PC-9 (cell line): ENCODE measurements around the gene GNE. TPM values are rescaled to one million over a fixed set of nuclear protein-coding genes. Genes with fewer than 3 reads are reported as not detected.
A peak's percentile ranks its signal among the peaks of the same experiment; 100 is the strongest.
"Not testable (repeated sequence)": the region's sequence is repeated elsewhere in the genome, so short reads cannot be mapped to it uniquely, and the experiment has no call there.

Experiments used
- BruUV-seq: library from RNA; stranded (reverse); fragments of 400-500 nt; replicated peaks from 2 replicates; lab custom pipeline; 2021; lab: Mats Ljungman, UMichigan
- CTCF ChIA-PET: fragments of 300-600 bp; sonication (Branson Sonifier 250); formaldehyde crosslinking; loops from one replicate; lab custom pipeline; 2022; ENCODE audit warnings: antibody characterized with exemption; lab: Charles Lee
- POLR2A ChIA-PET: fragments of 300-600 bp; sonication (Branson Sonifier 250); formaldehyde crosslinking; loops from one replicate; lab custom pipeline; 2022; ENCODE audit warnings: antibody characterized with exemption; ENCODE audit not compliant: unreplicated experiment; lab: Charles Lee
- DNase-seq, 2 experiments: peaks; one replicate each; pipeline versions ENCODE4 v3.0.0 to v3.0.0-alpha.2; 2015 to 2022; ENCODE audit warnings: mixed read lengths in 1 of 2
- H2AFZ ChIP-seq: fragments of 200-600 bp; sonication (generic); 2 replicates; pipeline ENCODE4 v1.8.1; 2017; ENCODE audit warnings: antibody characterized with exemption
- H3F3A ChIP-seq: fragments of 200-600 bp; sonication (generic); 2 replicates; pipeline ENCODE4 v1.8.1; 2017; ENCODE audit warnings: antibody characterized with exemption, mild to moderate bottlenecking, low read depth; ENCODE audit not compliant: insufficient read depth
- H3K27ac ChIP-seq: fragments of 200-600 bp; sonication (generic); 2 replicates; pipeline ENCODE4 v1.6.1; 2016; ENCODE audit warnings: mixed run types
- H3K27me3 ChIP-seq: fragments of 200-600 bp; sonication (generic); 2 replicates; pipeline ENCODE4 v1.6.1; 2016; ENCODE audit warnings: low read depth, mixed run types; ENCODE audit not compliant: insufficient read depth
- H3K36me3 ChIP-seq: fragments of 200-600 bp; sonication (generic); 2 replicates; pipeline ENCODE4 v1.6.1; 2016; ENCODE audit warnings: low read depth, mixed run types
- H3K4me1 ChIP-seq: fragments of 200-600 bp; sonication (generic); replicated peaks from 2 replicates; pipeline ENCODE4 v1.6.1; 2016; ENCODE audit warnings: mixed run types; ENCODE audit not compliant: insufficient read depth
- H3K4me2 ChIP-seq: fragments of 200-600 bp; sonication (generic); 2 replicates; pipeline ENCODE4 v1.6.1; 2017; ENCODE audit warnings: mixed run types
- H3K4me3 ChIP-seq: fragments of 200-600 bp; sonication (generic); 2 replicates; pipeline ENCODE4 v1.6.1; 2016; ENCODE audit warnings: mixed run types
- H3K79me2 ChIP-seq: fragments of 200-600 bp; sonication (generic); 2 replicates; pipeline ENCODE4 v1.6.1; 2017; ENCODE audit warnings: low read depth, mixed run types
- H3K9me2 ChIP-seq: fragments of 200-600 bp; sonication (generic); 2 replicates; pipeline ENCODE4 v1.8.1; 2017; ENCODE audit warnings: mild to moderate bottlenecking; ENCODE audit not compliant: insufficient read depth
- H3K9me3 ChIP-seq: fragments of 200-600 bp; sonication (generic); 2 replicates; pipeline ENCODE4 v1.8.1; 2016; ENCODE audit warnings: low read depth; ENCODE audit not compliant: insufficient read depth
- H4K20me1 ChIP-seq: fragments of 200-600 bp; sonication (generic); 2 replicates; pipeline ENCODE4 v1.8.1; 2017; ENCODE audit not compliant: insufficient read depth
- EZH2 ChIP-seq: fragments of 200-600 bp; sonication (generic); IDR thresholded peaks from 2 replicates; pipeline ENCODE4 v1.8.0; 2017; ENCODE audit warnings: antibody characterized with exemption, low read depth
- intact Hi-C: fragments of 100-400 bp; cut with micrococcal nuclease; formaldehyde crosslinking; loops from one replicate; pipeline ENCODE4 v1.10.0; 2022; ENCODE audit not compliant: unreplicated experiment
- total RNA-seq: library from RNA; stranded (reverse); gene quantifications from 2 replicates; pipeline ENCODE4 v1.2.3, GENCODE V29; 2021
- TF ChIP-seq, protein P1 (sequence below): fragments of 200-600 bp; sonication (generic); conservative IDR thresholded peaks from 2 replicates; pipeline ENCODE4 v1.6.1; 2017; ENCODE audit warnings: mixed run types, antibody characterized with exemption, mild to moderate bottlenecking, moderate library complexity

Gene GNE
- total RNA-seq, 1 experiment from 2014 or later: 23.2 TPM

GRCh38 chr9:36276254-36276653 is 18.0 kb upstream of the GNE start:
- Histone ChIP-seq H3K9me3 (no peaks in the 10 kb centered on the region), H3K36me3 (peaks cover 7% of the 10 kb centered on the region), H3K4me2 (peak overlapping the region; percentile 91), H2AFZ (no peak overlapping the region), H4K20me1 (no peaks in the 10 kb centered on the region), H3F3A (peaks cover 39% of the 10 kb centered on the region), H3K4me3 (peak overlapping the region; percentile 74), H3K27ac (peak overlapping the region; percentile 91), H3K9me2 (no peaks in the 10 kb centered on the region), H3K27me3 (no peaks in the 10 kb centered on the region), H3K79me2 (peaks cover 54% of the 10 kb centered on the region), H3K4me1 (peaks cover 47% of the 10 kb centered on the region)
- TF ChIP-seq, protein P1, sequence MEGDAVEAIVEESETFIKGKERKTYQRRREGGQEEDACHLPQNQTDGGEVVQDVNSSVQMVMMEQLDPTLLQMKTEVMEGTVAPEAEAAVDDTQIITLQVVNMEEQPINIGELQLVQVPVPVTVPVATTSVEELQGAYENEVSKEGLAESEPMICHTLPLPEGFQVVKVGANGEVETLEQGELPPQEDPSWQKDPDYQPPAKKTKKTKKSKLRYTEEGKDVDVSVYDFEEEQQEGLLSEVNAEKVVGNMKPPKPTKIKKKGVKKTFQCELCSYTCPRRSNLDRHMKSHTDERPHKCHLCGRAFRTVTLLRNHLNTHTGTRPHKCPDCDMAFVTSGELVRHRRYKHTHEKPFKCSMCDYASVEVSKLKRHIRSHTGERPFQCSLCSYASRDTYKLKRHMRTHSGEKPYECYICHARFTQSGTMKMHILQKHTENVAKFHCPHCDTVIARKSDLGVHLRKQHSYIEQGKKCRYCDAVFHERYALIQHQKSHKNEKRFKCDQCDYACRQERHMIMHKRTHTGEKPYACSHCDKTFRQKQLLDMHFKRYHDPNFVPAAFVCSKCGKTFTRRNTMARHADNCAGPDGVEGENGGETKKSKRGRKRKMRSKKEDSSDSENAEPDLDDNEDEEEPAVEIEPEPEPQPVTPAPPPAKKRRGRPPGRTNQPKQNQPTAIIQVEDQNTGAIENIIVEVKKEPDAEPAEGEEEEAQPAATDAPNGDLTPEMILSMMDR: no peak
- TF ChIP-seq EZH2: no peak
- POLR2A ChIA-PET: interaction anchor here (0.6 to 1.0 kb wide), 2 partner anchors 44 kb away, joined by 5 to 11 read pairs; no protein-coding TSS in a partner anchor
- BruUV-seq: TSS peak; percentile 52
- no peak for DNase-seq
- intact Hi-C loops: loop anchor here (2.0 kb wide), 1 partner anchor 53 kb away; no protein-coding TSS in a partner anchor
- CTCF ChIA-PET: interaction anchor here (0.6 to 0.7 kb wide), 2 partner anchors 84 to 1130 kb away, joined by 3 read pairs; no protein-coding TSS in a partner anchor

DNA sequence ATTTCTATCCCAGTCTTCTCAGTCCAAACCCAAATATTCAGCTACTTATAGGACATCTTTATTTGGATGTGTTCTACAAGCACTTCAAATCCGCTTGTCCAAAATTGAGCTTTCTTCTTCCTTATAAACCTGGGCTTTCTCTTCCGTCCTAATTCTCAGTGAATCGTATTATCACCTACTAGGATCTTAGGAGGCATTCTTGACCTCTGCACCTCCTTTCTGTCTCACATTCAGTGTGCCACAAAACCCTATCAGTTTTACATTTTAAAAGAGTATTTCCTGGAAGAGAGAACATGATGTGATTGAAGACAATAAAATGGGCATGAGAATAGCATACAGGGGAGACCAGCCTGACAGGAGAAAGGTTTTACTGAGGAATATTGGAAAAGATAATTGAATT is 16.8 kb upstream of the GNE start:
- Histone ChIP-seq H3K27me3 (no peaks in the 10 kb centered on the region), H3K36me3 (peaks cover 7% of the 10 kb centered on the region), H3K4me3 (peak overlapping the region; percentile 74), H3K79me2 (peaks cover 64% of the 10 kb centered on the region), H4K20me1 (no peaks in the 10 kb centered on the region), H3K9me2 (no peaks in the 10 kb centered on the region), H3F3A (peaks cover 37% of the 10 kb centered on the region), H3K4me1 (peaks cover 41% of the 10 kb centered on the region), H3K4me2 (peak overlapping the region; percentile 91), H3K9me3 (no peaks in the 10 kb centered on the region), H3K27ac (peak overlapping the region; percentile 91), H2AFZ (peak overlapping the region; percentile 78)
- intact Hi-C loops: loop anchor here (1.0 kb wide), 1 partner anchor 21 kb away; no protein-coding TSS in a partner anchor
- TF ChIP-seq, protein P1: no peak
- TF ChIP-seq EZH2: no peak
- BruUV-seq: no TSS peak
- CTCF ChIA-PET: no interaction called here
- POLR2A ChIA-PET: interaction anchor here (0.6 to 0.7 kb wide), 3 partner anchors 32 to 320 kb away, joined by 5 to 12 read pairs (median 5); no protein-coding TSS in a partner anchor
- peak in 1 of 2 experiments; percentile 74 for DNase-seq

GRCh38 chr9:36273354-36273753 is 15.1 kb upstream of the GNE start:
- POLR2A ChIA-PET, H3K9me2 ChIP-seq, H4K20me1 ChIP-seq, H3K27me3 ChIP-seq, H3K9me3 ChIP-seq, BruUV-seq, H2AFZ ChIP-seq, H3K36me3 ChIP-seq, intact Hi-C loops: not testable (repeated sequence)
- Histone ChIP-seq H3K4me2 (peak overlapping the region; percentile 91), H3K79me2 (peaks cover 81% of the 10 kb centered on the region), H3F3A (peaks cover 53% of the 10 kb centered on the region), H3K4me1 (peaks cover 58% of the 10 kb centered on the region), H3K27ac (peak overlapping the region; percentile 91), H3K4me3 (peak overlapping the region; percentile 74; the same call in 1 of the 2 replicates)
- peak; percentile 61 to 85 for DNase-seq
- CTCF ChIA-PET: interaction anchor here (0.6 kb wide), 1 partner anchor 44 kb away, joined by 10 read pairs; no protein-coding TSS in a partner anchor
